Cardiac muscle cell (in vitro differentiated cells and primary cell): ENCODE data around the gene ABCA4. TPM values are rescaled to one million over a fixed set of nuclear protein-coding genes. Genes with fewer than 3 reads are reported as not detected.

ENCODE experiments used
- DNase-seq, 2 donors: peaks; one replicate each; pipeline versions ENCODE4 v3.0.0 to v3.0.0-alpha.2; 2010 to 2017; ENCODE audit warnings: low read depth in 1 of 2, low spot score in 1 of 2
- H3K27ac ChIP-seq: fragments of 200-600 bp; sonication (generic); 2 replicates; pipeline ENCODE4 v1.5.1; 2016
- H3K27me3 ChIP-seq: fragments of 200-600 bp; sonication (generic); 2 replicates; pipeline ENCODE4 v1.6.0; 2016; ENCODE audit warnings: control low read depth
- H3K36me3 ChIP-seq: fragments of 200-600 bp; sonication (generic); 2 replicates; pipeline ENCODE4 v1.5.1; 2016; ENCODE audit warnings: control low read depth
- H3K4me1 ChIP-seq: fragments of 200-600 bp; sonication (generic); 2 replicates; pipeline ENCODE4 v1.8.1; 2017; ENCODE audit warnings: low read depth, mild to moderate bottlenecking, mixed run types
- H3K4me3 ChIP-seq: fragments of 200-600 bp; sonication (generic); 2 replicates; pipeline ENCODE4 v1.5.1; 2016; ENCODE audit warnings: mild to moderate bottlenecking
- H3K9me3 ChIP-seq: fragments of 200-600 bp; sonication (generic); 2 replicates; pipeline ENCODE4 v1.5.1; 2017; ENCODE audit warnings: low read depth, mild to moderate bottlenecking, control low read depth
- CTCF ChIP-seq: IDR thresholded peaks from 2 replicates; pipeline ENCODE4 v1.5.1; 2012; ENCODE audit warnings: low read depth, mild to moderate bottlenecking, low read length
- polyA plus RNA-seq: library from polyadenylated mRNA; unstranded; fragments of >200 nt; fragmentation: Nextera tagmentation; extraction: Ambion mirVana; gene quantifications from 2 replicates; pipeline ENCODE4 v1.2.1, GENCODE V29; 2016
- total RNA-seq: library from RNA; depleted of rRNA; stranded (reverse); fragments of >200 nt; gene quantifications from 2 replicates; pipeline ENCODE4 v1.2.3, GENCODE V29; 2016

The ABCA4 gene
- total and polyA plus RNA-seq, 2 experiments from 2014 or later = 0.15 TPM; not detected in 1

GRCh38 chr1:94079989-94080388 lies 41.0 kb downstream of the ABCA4 start:
- Histone ChIP-seq H3K4me3 (no peak overlapping the region), H3K9me3 (no peaks in the 10 kb centered on the region), H3K27me3 (no peaks in the 10 kb centered on the region), H3K36me3 (no peaks in the 10 kb centered on the region), H3K27ac (no peak overlapping the region), H3K4me1 (no peaks in the 10 kb centered on the region)
- no peak for TF ChIP-seq CTCF
- DNase-seq = no peak

GRCh38 chr1:94079080-94079940 lies 41.6 kb downstream of the ABCA4 start:
- Histone ChIP-seq H3K36me3 (no peaks in the 10 kb centered on the region), H3K4me3 (no peak overlapping the region), H3K4me1 (no peaks in the 10 kb centered on the region), H3K27ac (no peak overlapping the region), H3K27me3 (no peaks in the 10 kb centered on the region), H3K9me3 (no peaks in the 10 kb centered on the region)
- no peak for TF ChIP-seq CTCF
- no peak for DNase-seq

- H3K4me1 ChIP-seq = no peaks in the 10 kb centered on the region
- no peaks in the 10 kb centered on the region for H3K9me3 ChIP-seq
- H3K4me3 ChIP-seq = no peak overlapping the region
- H3K27me3 ChIP-seq = no peaks in the 10 kb centered on the region
- H3K36me3 ChIP-seq = no peaks in the 10 kb centered on the region
- H3K27ac ChIP-seq = no peak overlapping the region
- no peak for TF ChIP-seq CTCF
- DNase-seq = no peak
Measured at GRCh38 chr1:94072840-94073522, 48.0 kb downstream of the ABCA4 start.

- Histone ChIP-seq H3K4me1 (no peaks in the 10 kb centered on the region), H3K4me3 (no peak overlapping the region), H3K36me3 (no peaks in the 10 kb centered on the region), H3K9me3 (no peaks in the 10 kb centered on the region), H3K27me3 (no peaks in the 10 kb centered on the region), H3K27ac (no peak overlapping the region)
- DNase-seq = peak in 1 of 2 donors; percentile 58
- TF ChIP-seq CTCF = no peak
Measured at GRCh38 chr1:94071976-94072375, 49.0 kb downstream of the ABCA4 start.

GRCh38 chr1:94071391-94071790 lies 49.6 kb downstream of the ABCA4 start:
- no peak for DNase-seq
- Histone ChIP-seq H3K36me3 (no peaks in the 10 kb centered on the region), H3K9me3 (no peaks in the 10 kb centered on the region), H3K4me1 (no peaks in the 10 kb centered on the region), H3K27me3 (no peaks in the 10 kb centered on the region), H3K27ac (no peak overlapping the region), H3K4me3 (no peak overlapping the region)
- no peak for TF ChIP-seq CTCF
